Ishikawa (cell line): ENCODE measurements around the gene JPH3.

Experiments used
- CREB1 ChIP-seq: IDR thresholded peaks from 2 replicates; pipeline ENCODE4 v1.6.1; 2012; ENCODE audit warnings: low read depth
- EGR1 ChIP-seq: IDR thresholded peaks from 2 replicates; pipeline ENCODE4 v1.6.1; 2012
- EP300 ChIP-seq: IDR thresholded peaks from 2 replicates; pipeline ENCODE4 v1.6.1; 2012; ENCODE audit warnings: borderline replicate concordance
- FOXM1 ChIP-seq: IDR thresholded peaks from 2 replicates; pipeline ENCODE4 v1.6.1; 2012; ENCODE audit warnings: low read depth, borderline replicate concordance
- NFIC ChIP-seq: IDR thresholded peaks from 2 replicates; pipeline ENCODE4 v1.6.1; 2012
- RAD21 ChIP-seq: IDR thresholded peaks from 2 replicates; pipeline ENCODE4 v1.6.1; 2012; ENCODE audit warnings: low read depth
- YY1 ChIP-seq: IDR thresholded peaks from 2 replicates; pipeline ENCODE4 v1.6.1; 2012; ENCODE audit warnings: low read depth
- TF ChIP-seq, protein P1 (sequence below): IDR thresholded peaks from 2 replicates; pipeline ENCODE4 v1.6.1; 2012
- TF ChIP-seq, protein P2 (sequence below): IDR thresholded peaks from 2 replicates; pipeline ENCODE4 v1.6.1; 2012; ENCODE audit warnings: low read depth, mild to moderate bottlenecking

- TF ChIP-seq, protein P1, sequence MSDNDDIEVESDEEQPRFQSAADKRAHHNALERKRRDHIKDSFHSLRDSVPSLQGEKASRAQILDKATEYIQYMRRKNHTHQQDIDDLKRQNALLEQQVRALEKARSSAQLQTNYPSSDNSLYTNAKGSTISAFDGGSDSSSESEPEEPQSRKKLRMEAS = no peak
- TF ChIP-seq CREB1 (no peak), RAD21 (no peak), EP300 (no peak), YY1 (no peak), NFIC (no peak), EGR1 (no peak), FOXM1 (no peak)
- TF ChIP-seq, protein P2, sequence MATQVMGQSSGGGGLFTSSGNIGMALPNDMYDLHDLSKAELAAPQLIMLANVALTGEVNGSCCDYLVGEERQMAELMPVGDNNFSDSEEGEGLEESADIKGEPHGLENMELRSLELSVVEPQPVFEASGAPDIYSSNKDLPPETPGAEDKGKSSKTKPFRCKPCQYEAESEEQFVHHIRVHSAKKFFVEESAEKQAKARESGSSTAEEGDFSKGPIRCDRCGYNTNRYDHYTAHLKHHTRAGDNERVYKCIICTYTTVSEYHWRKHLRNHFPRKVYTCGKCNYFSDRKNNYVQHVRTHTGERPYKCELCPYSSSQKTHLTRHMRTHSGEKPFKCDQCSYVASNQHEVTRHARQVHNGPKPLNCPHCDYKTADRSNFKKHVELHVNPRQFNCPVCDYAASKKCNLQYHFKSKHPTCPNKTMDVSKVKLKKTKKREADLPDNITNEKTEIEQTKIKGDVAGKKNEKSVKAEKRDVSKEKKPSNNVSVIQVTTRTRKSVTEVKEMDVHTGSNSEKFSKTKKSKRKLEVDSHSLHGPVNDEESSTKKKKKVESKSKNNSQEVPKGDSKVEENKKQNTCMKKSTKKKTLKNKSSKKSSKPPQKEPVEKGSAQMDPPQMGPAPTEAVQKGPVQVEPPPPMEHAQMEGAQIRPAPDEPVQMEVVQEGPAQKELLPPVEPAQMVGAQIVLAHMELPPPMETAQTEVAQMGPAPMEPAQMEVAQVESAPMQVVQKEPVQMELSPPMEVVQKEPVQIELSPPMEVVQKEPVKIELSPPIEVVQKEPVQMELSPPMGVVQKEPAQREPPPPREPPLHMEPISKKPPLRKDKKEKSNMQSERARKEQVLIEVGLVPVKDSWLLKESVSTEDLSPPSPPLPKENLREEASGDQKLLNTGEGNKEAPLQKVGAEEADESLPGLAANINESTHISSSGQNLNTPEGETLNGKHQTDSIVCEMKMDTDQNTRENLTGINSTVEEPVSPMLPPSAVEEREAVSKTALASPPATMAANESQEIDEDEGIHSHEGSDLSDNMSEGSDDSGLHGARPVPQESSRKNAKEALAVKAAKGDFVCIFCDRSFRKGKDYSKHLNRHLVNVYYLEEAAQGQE = no peak
These were observed 47.4 kb upstream of the JPH3 start for GRCh38 chr16:87554754-87555427.
